IMR-90 (cell line): Measurements from ENCODE around the gene NQO2. TPM values are rescaled to one million over a fixed set of nuclear protein-coding genes. Genes with fewer than 3 reads are reported as not detected.

ENCODE experiments used
- ATAC-seq: fragments of 200-7000 bp; cut with Tn5 transposase; 2 replicates; pipeline ENCODE4 v1.9.1; 2020; ENCODE audit warnings: low read depth, mild to moderate bottlenecking, moderate library complexity
- BruUV-seq: library from RNA; stranded (reverse); fragments of 400-500 nt; replicated peaks from 2 replicates; lab custom pipeline; 2021; lab: Mats Ljungman, UMichigan
- CTCF ChIA-PET: fragments of 300-600 bp; formaldehyde crosslinking; extraction: SDS; loops from one replicate; lab custom pipeline; 2021; ENCODE audit warnings: antibody characterized with exemption; lab: Yijun Ruan, JAX
- POLR2A ChIA-PET: fragments of 300-600 bp; sonication (Branson Sonifier 250); formaldehyde crosslinking; loops from one replicate; lab custom pipeline; 2022; ENCODE audit warnings: antibody characterized with exemption; ENCODE audit not compliant: unreplicated experiment; lab: Charles Lee
- DNase-seq: peaks from one replicate; pipeline ENCODE4 v3.0.0; 2013
- H2AFZ ChIP-seq: replicated peaks from 2 replicates; pipeline ENCODE3; 2013; ENCODE audit warnings: low read length, mild to moderate bottlenecking; ENCODE audit not compliant: poor library complexity
- H2AK5ac ChIP-seq: 2 replicates; pipeline ENCODE4 v1.6.1; 2013; ENCODE audit warnings: low read depth, low read length, inconsistent platforms
- H2AK9ac ChIP-seq: replicated peaks from 2 replicates; pipeline ENCODE3; 2013; ENCODE audit warnings: mild to moderate bottlenecking, low read depth, low read length, moderate library complexity; ENCODE audit not compliant: poor library complexity
- H2BK120ac ChIP-seq: 2 replicates; pipeline ENCODE4 v1.6.1; 2013; ENCODE audit warnings: low read depth, low read length, inconsistent platforms
- H2BK15ac ChIP-seq: 3 replicates; pipeline ENCODE4 v1.6.1; 2013; ENCODE audit warnings: low read depth, low read length, inconsistent platforms
- H2BK20ac ChIP-seq: 2 replicates; pipeline ENCODE4 v1.6.1; 2013; ENCODE audit warnings: low read depth, mild to moderate bottlenecking, inconsistent platforms, low read length, moderate library complexity
- H2BK5ac ChIP-seq: 2 replicates; pipeline ENCODE4 v1.6.1; 2013; ENCODE audit warnings: mild to moderate bottlenecking, low read depth, low read length, inconsistent platforms; ENCODE audit not compliant: poor library complexity, severe bottlenecking
- H3K14ac ChIP-seq: replicated peaks from 2 replicates; pipeline ENCODE4 v1.6.1; 2013; ENCODE audit warnings: low read depth, low read length, inconsistent platforms
- H3K18ac ChIP-seq: 2 replicates; pipeline ENCODE4 v1.6.1; 2013; ENCODE audit warnings: low read depth, low read length, control low read depth
- H3K23ac ChIP-seq: 2 replicates; pipeline ENCODE4 v1.6.1; 2013; ENCODE audit warnings: low read depth, low read length, inconsistent platforms
- H3K27ac ChIP-seq: 2 replicates; pipeline ENCODE4 v1.5.1; 2013; ENCODE audit warnings: mild to moderate bottlenecking, control low read depth, low read length; ENCODE audit not compliant: insufficient read depth
- H3K27me3 ChIP-seq: 2 replicates; pipeline ENCODE4 v1.6.1; 2013; ENCODE audit warnings: low read length; ENCODE audit not compliant: control insufficient read depth, insufficient read depth
- H3K36me3 ChIP-seq: 2 replicates; pipeline ENCODE4 v1.6.1; 2013; ENCODE audit warnings: low read length, mixed read lengths; ENCODE audit not compliant: control insufficient read depth, insufficient read depth
- H3K4ac ChIP-seq: 2 replicates; pipeline ENCODE4 v1.6.1; 2013; ENCODE audit warnings: low read depth, low read length, inconsistent platforms
- H3K4me1 ChIP-seq: 2 replicates; pipeline ENCODE4 v1.6.1; 2013; ENCODE audit warnings: low read length, mixed read lengths; ENCODE audit not compliant: control insufficient read depth, insufficient read depth
- H3K4me2 ChIP-seq: 2 replicates; pipeline ENCODE4 v1.6.1; 2013; ENCODE audit warnings: low read depth, mild to moderate bottlenecking, control low read depth, low read length, moderate library complexity
- H3K4me3 ChIP-seq: 2 replicates; pipeline ENCODE4 v1.5.1; 2013; ENCODE audit warnings: low read depth, mild to moderate bottlenecking, control low read depth, low read length, moderate library complexity; ENCODE audit not compliant: insufficient read depth
- H3K56ac ChIP-seq: 2 replicates; pipeline ENCODE4 v1.6.1; 2013; ENCODE audit warnings: low read length, inconsistent platforms; ENCODE audit not compliant: insufficient read depth; ENCODE audit errors: extremely low read depth
- H3K79me1 ChIP-seq, 2 experiments: 2 replicates each; pipeline ENCODE4 v1.6.1; 2013; ENCODE audit warnings: low read length in 2 of 2, inconsistent platforms in 1 of 2, low read depth in 1 of 2
- H3K9ac ChIP-seq: 2 replicates; pipeline ENCODE4 v1.6.1; 2013; ENCODE audit warnings: low read depth, low read length, control low read depth
- H3K9me1 ChIP-seq: 2 replicates; pipeline ENCODE4 v1.6.1; 2013; ENCODE audit warnings: low read length, inconsistent platforms; ENCODE audit not compliant: insufficient read depth
- H3K9me3 ChIP-seq: 2 replicates; pipeline ENCODE4 v1.6.1; 2013; ENCODE audit warnings: low read length; ENCODE audit not compliant: control insufficient read depth, insufficient read depth
- H4K20me1 ChIP-seq: 2 replicates; pipeline ENCODE4 v1.6.1; 2013; ENCODE audit warnings: low read length, inconsistent platforms; ENCODE audit not compliant: insufficient read depth
- H4K5ac ChIP-seq: 2 replicates; pipeline ENCODE4 v1.6.1; 2013; ENCODE audit warnings: mild to moderate bottlenecking, low read depth, low read length, control low read depth
- H4K8ac ChIP-seq, 2 experiments: 2 replicates each; pipeline ENCODE4 v1.6.1; 2013; ENCODE audit warnings: low read depth in 2 of 2, low read length in 2 of 2, control low read depth in 1 of 2, inconsistent platforms in 1 of 2
- H4K91ac ChIP-seq: 2 replicates; pipeline ENCODE4 v1.6.1; 2013; ENCODE audit warnings: low read depth, low read length, inconsistent platforms; ENCODE audit not compliant: insufficient read depth
- BHLHE40 ChIP-seq: fragments of 150-350 bp; IDR thresholded peaks from 2 replicates; pipeline ENCODE4 v1.6.1; 2016; ENCODE audit warnings: mild to moderate bottlenecking, low read depth, low read length
- CEBPB ChIP-seq: IDR thresholded peaks from 2 replicates; pipeline ENCODE4 v1.6.1; 2012; ENCODE audit warnings: low read depth, low read length, improper control_type of control experiment
- CHD1 ChIP-seq: IDR thresholded peaks from 2 replicates; pipeline ENCODE4 v1.6.1; 2012; ENCODE audit warnings: low read depth, low read length, improper control_type of control experiment
- FOS ChIP-seq: fragments of 150-350 bp; IDR thresholded peaks from 2 replicates; pipeline ENCODE4 v1.6.1; 2016; ENCODE audit warnings: low read depth, low read length
- MAFK ChIP-seq: IDR thresholded peaks from 2 replicates; pipeline ENCODE4 v1.6.1; 2012; ENCODE audit warnings: low read depth, low read length, improper control_type of control experiment
- MAZ ChIP-seq: IDR thresholded peaks from 2 replicates; pipeline ENCODE4 v1.6.1; 2012; ENCODE audit warnings: low read depth, mild to moderate bottlenecking, low read length, improper control_type of control experiment, moderate library complexity, borderline replicate concordance
- MXI1 ChIP-seq: IDR thresholded peaks from 2 replicates; pipeline ENCODE4 v1.6.1; 2012; ENCODE audit warnings: low read depth, mild to moderate bottlenecking, low read length, moderate library complexity, borderline replicate concordance
- NFE2L2 ChIP-seq: fragments of 150-350 bp; IDR thresholded peaks from 2 replicates; pipeline ENCODE4 v1.6.1; 2016; ENCODE audit warnings: low read depth, mild to moderate bottlenecking, low read length
- POLR2A ChIP-seq: IDR thresholded peaks from 2 replicates; pipeline ENCODE4 v1.6.1; 2012; ENCODE audit warnings: mild to moderate bottlenecking, low read depth, low read length
- RAD21 ChIP-seq: IDR thresholded peaks from 2 replicates; pipeline ENCODE4 v1.6.1; 2012; ENCODE audit warnings: low read length, improper control_type of control experiment
- RCOR1 ChIP-seq: IDR thresholded peaks from 2 replicates; pipeline ENCODE4 v1.6.1; 2012; ENCODE audit warnings: mild to moderate bottlenecking, low read length, improper control_type of control experiment; ENCODE audit not compliant: insufficient replicate concordance
- RFX5 ChIP-seq: IDR thresholded peaks from 2 replicates; pipeline ENCODE4 v1.8.0; 2012; ENCODE audit warnings: low read depth, mild to moderate bottlenecking, low read length, moderate library complexity
- SMC3 ChIP-seq: fragments of 150-350 bp; IDR thresholded peaks from 2 replicates; pipeline ENCODE4 v1.6.1; 2016; ENCODE audit warnings: low read depth, mild to moderate bottlenecking, antibody characterized with exemption, low read length, moderate library complexity
- WGBS, 2 experiments: methylation state at CpG; one replicate each; pipeline versions ENCODE4 v1.1.5 to v1.1.7; 2013; ENCODE audit warnings: missing lambda C conversion rate in 2 of 2; ENCODE audit not compliant: insufficient read length in 1 of 2; ENCODE audit errors: extremely low coverage in 2 of 2; 5-methylcytosine and 5-hydroxymethylcytosine counted together
- dilution Hi-C: fragments of 300-500 bp; cut with HindIII; formaldehyde crosslinking; loops from one replicate; pipeline ENCODE4 v1.14.3; 2018; ENCODE audit warnings: low sequenced_read_pairs; ENCODE audit not compliant: unreplicated experiment
- in situ Hi-C: fragments of 300-500 bp; cut with MboI; formaldehyde crosslinking; loops from 3 replicates; pipeline ENCODE4 v1.14.3; 2019; ENCODE audit warnings: low sequenced_read_pairs, inconsistent platforms, mixed read lengths
- intact Hi-C: fragments of 100-400 bp; cut with micrococcal nuclease; formaldehyde crosslinking; loops from 2 replicates; pipeline ENCODE4 v1.10.0; 2022
- polyA plus RNA-seq, 3 experiments: library from polyadenylated mRNA; depleted of rRNA; stranded (reverse); fragments of >200 nt; gene quantifications; 2 replicates each; pipeline ENCODE4 v1.2.3, GENCODE V29; 2012; ENCODE audit warnings: low replicate concordance in 1 of 3
- total RNA-seq: library from RNA; depleted of rRNA; stranded (reverse); fragments of >200 nt; gene quantifications from 2 replicates; pipeline ENCODE4 v1.2.3, GENCODE V29; 2012
- TF ChIP-seq, protein P1 (sequence below): fragments of 150-350 bp; IDR thresholded peaks from 2 replicates; pipeline ENCODE4 v1.6.1; 2017; ENCODE audit warnings: mild to moderate bottlenecking, antibody characterized with exemption, low read length, low read depth
- TF ChIP-seq, protein P2 (sequence below): fragments of 150-350 bp; IDR thresholded peaks from 2 replicates; pipeline ENCODE4 v1.6.1; 2016; ENCODE audit warnings: low read depth, mild to moderate bottlenecking, low read length, moderate library complexity, borderline replicate concordance

The NQO2 gene
- total and polyA plus RNA-seq, 2 of the 4 experiments (the other 2 are of a cell fraction): 42.5 to 72.1 TPM

DNA sequence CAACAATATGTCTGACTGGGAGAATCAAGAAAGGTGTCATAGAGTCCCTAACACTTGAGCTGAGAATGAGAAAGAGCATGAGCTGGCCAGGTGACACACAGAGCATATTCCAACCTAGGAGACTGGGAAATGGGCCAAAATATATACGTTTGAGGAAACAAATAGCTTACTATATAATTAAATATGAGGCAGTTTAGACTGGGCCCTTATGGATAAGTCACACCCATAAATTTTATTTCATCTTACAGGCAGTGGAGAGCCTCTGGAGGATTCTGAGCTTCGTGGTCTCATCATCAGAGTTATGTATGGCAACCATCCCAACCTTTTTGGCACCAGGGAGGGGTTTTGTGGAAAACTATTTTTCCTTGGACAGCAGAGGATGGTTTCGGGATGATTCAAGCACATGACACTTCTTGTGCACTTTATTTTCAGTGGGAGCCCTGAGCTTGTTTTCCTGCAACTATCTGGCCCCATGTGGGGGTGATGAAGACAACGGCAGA lies 12.9 kb upstream of the NQO2 start:
- Histone ChIP-seq H4K5ac (no peak overlapping the region), H3K9me3 (no peaks in the 10 kb centered on the region), H3K36me3 (no peaks in the 10 kb centered on the region), H4K91ac (peak overlapping the region; percentile 79; the same call in 1 of the 2 replicates), H3K27ac (peak overlapping the region; percentile 68; the same call in 1 of the 2 replicates), H3K14ac (peak overlapping the region; percentile 53; the same call in 1 of the 2 replicates), H3K4me1 (peaks cover 14% of the 10 kb centered on the region), H2BK120ac (peak overlapping the region; percentile 85), H4K8ac (peak overlapping the region in 1 of 2 experiments; percentile 57; a peak in 1 of 4 replicates), H2BK20ac (0 out of 2 replicates have a peak overlapping the region, but pooled peaks have one; percentile 70), H3K4me2 (no peak overlapping the region), H3K18ac (0 out of 2 replicates have a peak overlapping the region, but pooled peaks have one; percentile 18), H2BK5ac (peak overlapping the region; percentile 51), H3K79me1 (0 out of 4 replicates have a peak, but pooled peaks cover 0 to 5% of the 10 kb centered on the region in 2 experiments), H3K4ac (peak overlapping the region; percentile 67), H2AK9ac (peak overlapping the region; percentile 18), H2AFZ (peak overlapping the region; percentile 9), H2AK5ac (peak overlapping the region; percentile 74; the same call in 1 of the 2 replicates), H3K4me3 (no peak overlapping the region), H3K56ac (0 out of 2 replicates have a peak overlapping the region, but pooled peaks have one; percentile 4), H2BK15ac (0 out of 3 replicates have a peak overlapping the region, but pooled peaks have one; percentile 50), H3K9me1 (peaks cover 15% of the 10 kb centered on the region), H3K9ac (no peak overlapping the region), H3K23ac (peak overlapping the region; percentile 67; the same call in 1 of the 2 replicates), H4K20me1 (no peaks in the 10 kb centered on the region), H3K27me3 (no peaks in the 10 kb centered on the region)
- dilution Hi-C loops (no loop called here), intact Hi-C loops (loop anchor here (1.0 to 10.0 kb wide), 3 partner anchors 222 to 1389 kb away; partner anchors contain the start of gene WRNIP1), in situ Hi-C loops (no loop called here)
- ATAC-seq (no peak), DNase-seq (peak; percentile 92)
- WGBS, 2 experiments: no CpG with 5 or more reads among the region's 4 CpGs
- BruUV-seq: no TSS peak
- ChIA-PET CTCF (interaction anchor here (0.6 to 1.7 kb wide), 6 partner anchors 9 to 198 kb away, joined by 3 to 12 read pairs (median 4); partner anchors contain the start of gene RIPK1), POLR2A (interaction anchor here (0.6 to 0.7 kb wide), 4 partner anchors 15 to 196 kb away, joined by 3 to 10 read pairs (median 4); partner anchors contain the start of gene SERPINB6)
- TF ChIP-seq MAFK: no peak
- no peak for TF ChIP-seq BHLHE40
- TF ChIP-seq CEBPB: no peak
- TF ChIP-seq RAD21: no peak
- TF ChIP-seq RFX5: no peak
- TF ChIP-seq, protein P1, sequence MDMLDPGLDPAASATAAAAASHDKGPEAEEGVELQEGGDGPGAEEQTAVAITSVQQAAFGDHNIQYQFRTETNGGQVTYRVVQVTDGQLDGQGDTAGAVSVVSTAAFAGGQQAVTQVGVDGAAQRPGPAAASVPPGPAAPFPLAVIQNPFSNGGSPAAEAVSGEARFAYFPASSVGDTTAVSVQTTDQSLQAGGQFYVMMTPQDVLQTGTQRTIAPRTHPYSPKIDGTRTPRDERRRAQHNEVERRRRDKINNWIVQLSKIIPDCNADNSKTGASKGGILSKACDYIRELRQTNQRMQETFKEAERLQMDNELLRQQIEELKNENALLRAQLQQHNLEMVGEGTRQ: no peak
- TF ChIP-seq NFE2L2: no peak
- TF ChIP-seq SMC3: no peak
- TF ChIP-seq, protein P2, sequence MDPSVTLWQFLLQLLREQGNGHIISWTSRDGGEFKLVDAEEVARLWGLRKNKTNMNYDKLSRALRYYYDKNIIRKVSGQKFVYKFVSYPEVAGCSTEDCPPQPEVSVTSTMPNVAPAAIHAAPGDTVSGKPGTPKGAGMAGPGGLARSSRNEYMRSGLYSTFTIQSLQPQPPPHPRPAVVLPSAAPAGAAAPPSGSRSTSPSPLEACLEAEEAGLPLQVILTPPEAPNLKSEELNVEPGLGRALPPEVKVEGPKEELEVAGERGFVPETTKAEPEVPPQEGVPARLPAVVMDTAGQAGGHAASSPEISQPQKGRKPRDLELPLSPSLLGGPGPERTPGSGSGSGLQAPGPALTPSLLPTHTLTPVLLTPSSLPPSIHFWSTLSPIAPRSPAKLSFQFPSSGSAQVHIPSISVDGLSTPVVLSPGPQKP: no peak
- no peak for TF ChIP-seq MAZ
- no peak for TF ChIP-seq MXI1
- no peak for TF ChIP-seq CHD1
- no peak for TF ChIP-seq RCOR1
- no peak for TF ChIP-seq POLR2A
- no peak for TF ChIP-seq FOS
